ENCODE results near the gene ARHGEF4.

ARHGEF4 gene

DNA sequence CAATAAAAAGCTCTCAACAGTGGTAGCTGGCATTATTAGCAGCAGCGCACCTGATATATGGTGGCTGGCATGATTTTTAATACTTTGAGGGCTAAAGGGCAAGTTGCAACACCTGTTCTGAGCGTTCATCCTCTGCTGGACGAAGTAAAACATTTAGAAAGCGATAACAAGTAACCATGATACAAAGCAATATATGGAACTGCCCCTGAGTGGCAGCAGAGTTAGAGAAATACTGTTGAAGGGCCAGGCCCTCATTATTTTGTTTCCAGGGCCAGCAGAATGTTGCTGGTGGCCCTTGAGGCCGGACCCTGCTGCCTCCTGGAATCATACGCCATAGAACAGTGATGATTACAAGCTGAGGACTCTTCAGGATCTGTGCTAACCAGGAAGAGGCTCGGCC is 47.8 kb downstream of the ARHGEF4 start:
- no peak overlapping the region for H3K4me3 ChIP-seq (ENCODE audit: low read depth, low read length)
- TF ChIP-seq, protein P1, sequence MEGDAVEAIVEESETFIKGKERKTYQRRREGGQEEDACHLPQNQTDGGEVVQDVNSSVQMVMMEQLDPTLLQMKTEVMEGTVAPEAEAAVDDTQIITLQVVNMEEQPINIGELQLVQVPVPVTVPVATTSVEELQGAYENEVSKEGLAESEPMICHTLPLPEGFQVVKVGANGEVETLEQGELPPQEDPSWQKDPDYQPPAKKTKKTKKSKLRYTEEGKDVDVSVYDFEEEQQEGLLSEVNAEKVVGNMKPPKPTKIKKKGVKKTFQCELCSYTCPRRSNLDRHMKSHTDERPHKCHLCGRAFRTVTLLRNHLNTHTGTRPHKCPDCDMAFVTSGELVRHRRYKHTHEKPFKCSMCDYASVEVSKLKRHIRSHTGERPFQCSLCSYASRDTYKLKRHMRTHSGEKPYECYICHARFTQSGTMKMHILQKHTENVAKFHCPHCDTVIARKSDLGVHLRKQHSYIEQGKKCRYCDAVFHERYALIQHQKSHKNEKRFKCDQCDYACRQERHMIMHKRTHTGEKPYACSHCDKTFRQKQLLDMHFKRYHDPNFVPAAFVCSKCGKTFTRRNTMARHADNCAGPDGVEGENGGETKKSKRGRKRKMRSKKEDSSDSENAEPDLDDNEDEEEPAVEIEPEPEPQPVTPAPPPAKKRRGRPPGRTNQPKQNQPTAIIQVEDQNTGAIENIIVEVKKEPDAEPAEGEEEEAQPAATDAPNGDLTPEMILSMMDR (IDR thresholded peaks at IDR 0.05; ENCODE audit: borderline replicate concordance, insufficient read depth, low read depth, low read length) = no peak

DNA sequence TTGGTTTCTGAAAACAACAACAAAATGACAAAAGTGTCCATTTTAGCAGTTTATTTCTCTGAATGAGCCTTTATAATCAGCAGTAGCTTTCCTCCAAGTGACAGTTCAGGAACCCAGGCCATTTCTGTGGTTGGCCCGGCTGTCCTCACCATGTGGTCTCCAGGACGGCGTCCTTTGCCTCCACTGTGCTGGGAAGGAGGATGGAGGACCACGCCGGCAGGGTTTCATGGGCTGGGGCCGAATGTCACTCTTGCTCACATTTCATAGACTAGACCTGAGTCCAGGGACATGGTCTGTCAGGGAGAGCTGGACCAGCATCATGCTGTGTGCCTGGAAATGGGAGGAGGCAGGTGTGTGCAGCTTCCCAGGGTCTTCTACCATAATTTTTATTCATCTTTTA is 50.9 kb downstream of the ARHGEF4 start:
- no peak overlapping the region for H3K4me3 ChIP-seq (ENCODE audit: low read depth, low read length)
- TF ChIP-seq, protein P1 (IDR thresholded peaks at IDR 0.05; ENCODE audit: borderline replicate concordance, insufficient read depth, low read depth, low read length) = no peak

DNA sequence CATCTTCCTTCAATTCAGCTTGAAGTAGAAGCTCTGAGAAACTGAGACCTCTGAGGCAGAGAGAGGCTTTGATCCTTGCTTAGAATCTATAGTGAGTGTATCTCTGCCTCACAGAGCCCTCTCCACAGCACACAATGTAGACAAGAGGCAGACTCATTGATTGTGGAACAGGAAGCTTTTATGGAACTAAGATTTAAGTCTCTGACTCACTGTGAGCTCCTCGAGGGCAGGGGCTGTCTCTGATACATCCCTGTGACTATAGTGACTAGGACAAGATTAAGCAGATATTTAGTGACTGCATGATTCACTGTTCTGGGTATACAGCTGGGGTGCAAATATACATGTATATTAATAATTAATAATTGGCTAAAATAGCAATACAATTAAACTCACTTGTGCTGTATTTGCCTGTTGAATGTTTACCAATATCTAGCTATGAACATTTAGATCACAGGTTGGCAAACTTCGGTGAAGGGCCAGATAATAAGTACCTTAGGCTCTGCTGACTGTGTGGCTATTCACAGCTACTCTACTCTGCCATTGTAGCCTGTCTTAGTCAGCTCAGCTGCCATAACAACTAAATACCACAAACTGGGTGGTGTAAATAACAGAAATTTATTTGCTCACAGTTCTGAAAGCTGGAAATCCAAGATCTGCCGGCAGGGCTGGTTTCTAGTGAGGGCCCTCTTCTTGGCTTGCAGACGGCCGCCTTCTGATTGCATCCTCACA is 54.4 kb downstream of the ARHGEF4 start:
- TF ChIP-seq, protein P1 (IDR thresholded peaks at IDR 0.05; ENCODE audit: borderline replicate concordance, insufficient read depth, low read depth, low read length) = no peak
- no peak overlapping the region for H3K4me3 ChIP-seq (ENCODE audit: low read depth, low read length)

DNA sequence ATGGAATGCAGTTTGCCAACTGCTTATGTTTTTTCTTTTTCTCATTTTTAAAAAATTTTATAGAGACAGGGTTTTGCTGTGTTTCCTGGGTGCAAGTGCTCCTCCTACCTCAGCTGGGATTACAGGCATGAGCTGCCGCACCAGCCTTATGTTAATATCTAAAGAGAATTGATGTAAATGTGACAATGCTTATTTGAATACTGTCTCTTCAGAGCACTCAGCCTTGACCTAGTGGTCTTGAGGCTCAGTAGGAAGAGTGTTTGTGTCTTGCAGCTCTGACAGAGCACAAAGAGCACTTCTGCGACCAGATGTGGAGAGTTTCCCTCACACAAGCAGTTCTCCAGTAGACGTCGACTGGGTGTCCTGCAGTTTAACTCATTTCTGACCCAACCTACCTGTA is 55.3 kb downstream of the ARHGEF4 start:
- no peak overlapping the region for H3K4me3 ChIP-seq (ENCODE audit: low read depth, low read length)
- TF ChIP-seq, protein P1 (IDR thresholded peaks at IDR 0.05; ENCODE audit: borderline replicate concordance, insufficient read depth, low read depth, low read length) = no peak

DNA sequence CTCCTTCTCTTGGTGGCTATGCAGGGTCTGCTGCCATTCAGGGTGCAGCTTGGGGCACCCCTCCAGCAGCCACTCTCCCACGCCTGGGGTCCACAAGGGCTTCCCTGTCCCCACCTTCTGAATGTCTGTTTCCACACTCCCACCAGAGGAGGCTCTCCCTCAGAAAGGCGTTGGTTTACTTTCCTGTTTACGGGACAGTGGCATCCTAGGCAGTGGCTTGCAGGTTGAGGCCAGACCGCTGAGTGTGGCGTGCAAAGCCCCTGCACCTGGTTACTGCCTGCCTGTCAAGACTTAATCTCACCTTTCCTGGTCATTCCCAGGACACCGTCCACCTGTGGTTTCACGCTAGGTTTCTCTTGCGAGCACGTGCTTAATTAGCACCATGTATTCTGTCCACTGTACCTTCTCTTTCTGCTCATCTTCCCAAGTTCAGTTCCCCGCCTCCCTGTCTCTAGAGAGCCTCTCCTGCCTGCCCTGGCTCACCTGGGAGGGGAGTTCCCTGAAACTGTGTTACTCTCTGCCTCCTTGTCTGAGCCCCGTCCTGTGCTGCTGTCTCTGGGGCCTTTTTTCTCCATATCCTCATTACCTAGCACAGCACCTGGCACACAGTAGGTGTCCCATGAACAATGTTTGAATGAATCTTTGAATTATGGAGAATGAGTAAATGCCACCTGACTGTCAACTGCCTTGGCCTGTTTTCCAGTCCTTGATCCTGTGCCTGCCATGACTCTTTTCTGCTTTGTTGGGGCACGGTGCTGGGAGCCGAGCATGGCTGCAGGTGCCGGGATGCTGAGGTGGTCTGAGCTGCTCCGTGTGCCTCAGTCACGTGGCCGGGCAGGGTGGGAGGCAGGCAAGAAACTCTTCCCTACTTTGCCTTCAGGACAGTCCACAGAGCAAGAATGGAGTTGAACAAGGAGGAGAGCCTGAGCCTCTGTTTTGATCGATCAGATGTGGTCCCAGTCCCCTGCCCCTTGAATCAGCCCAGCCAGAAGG is 56.4 kb downstream of the ARHGEF4 start:
- TF ChIP-seq, protein P1 (IDR thresholded peaks at IDR 0.05; ENCODE audit: borderline replicate concordance, insufficient read depth, low read depth, low read length) = no peak
- H3K4me3 ChIP-seq (ENCODE audit: low read depth, low read length) = no peak overlapping the region

DNA sequence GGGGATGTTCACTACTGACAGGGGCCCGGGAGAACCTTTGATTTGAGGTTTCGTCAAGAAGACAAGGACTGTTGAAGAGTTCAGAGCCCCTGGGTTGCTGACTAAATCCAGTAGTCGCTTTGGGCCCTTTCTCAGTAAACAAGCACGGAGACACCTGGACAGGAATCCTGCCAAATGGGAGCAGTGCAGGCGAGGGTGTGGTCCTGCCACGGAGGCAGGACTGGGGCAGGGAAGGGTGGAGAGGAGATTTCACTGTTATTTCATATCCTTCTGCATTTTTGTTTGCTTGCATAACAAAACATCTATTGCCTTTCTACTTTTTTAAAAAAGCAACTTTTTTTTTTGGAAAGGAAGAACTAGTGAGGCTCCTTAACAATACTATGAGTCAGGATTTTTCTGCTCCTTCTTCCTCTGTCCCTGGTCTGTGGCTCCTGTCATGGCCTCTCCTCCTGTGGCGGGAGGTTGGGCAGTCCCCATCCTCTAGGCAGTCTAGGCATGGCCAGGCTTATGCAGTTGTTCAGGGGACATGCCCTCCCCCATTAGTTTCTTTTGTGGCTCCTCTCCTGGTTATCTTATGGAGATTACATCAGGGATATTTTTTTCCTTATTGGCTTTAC is 57.7 kb downstream of the ARHGEF4 start:
- H3K4me3 ChIP-seq (ENCODE audit: low read depth, low read length) = no peak overlapping the region
- TF ChIP-seq, protein P1 (IDR thresholded peaks at IDR 0.05; ENCODE audit: borderline replicate concordance, insufficient read depth, low read depth, low read length) = no peak
